Peyer's patch (tissue), 4 donors: ENCODE data around the gene GPR78. TPM values are rescaled to one million over a fixed set of nuclear protein-coding genes. Genes with fewer than 3 reads are reported as not detected.
"Not testable (repeated sequence)": the region's sequence is repeated elsewhere in the genome, so short reads cannot be mapped to it uniquely, and the experiment has no call there.

Source experiments
- DNase-seq, 3 donors: peaks; one replicate each; pipeline ENCODE4 v3.0.0-alpha.2; 2017 to 2019
- H3K27ac ChIP-seq, 4 donors: fragments of 200-600 bp; sonication (generic); one replicate each; pipeline ENCODE4 v1.5.1; 2016 to 2019
- H3K27me3 ChIP-seq, 2 donors: fragments of 200-600 bp; sonication (generic); one replicate each; pipeline ENCODE4 v1.5.1; 2019
- H3K36me3 ChIP-seq, 3 donors: fragments of 200-600 bp; sonication (generic); one replicate each; pipeline ENCODE4 v1.5.1; 2016 to 2019
- H3K4me1 ChIP-seq, 4 donors: fragments of 200-600 bp; sonication (generic); one replicate each; pipeline ENCODE4 v1.5.1; 2016 to 2019
- H3K4me3 ChIP-seq, 4 donors: fragments of 200-600 bp; sonication (generic); 1 replicate in 3 of 4; 2 replicates in 1 of 4; pipeline ENCODE4 v1.5.1; 2016 to 2019; ENCODE audit warnings: mild to moderate bottlenecking in 1 of 4
- H3K9me3 ChIP-seq, 4 donors: fragments of 200-600 bp; sonication (generic); one replicate each; pipeline ENCODE4 v1.5.1; 2016 to 2019; ENCODE audit warnings: mild to moderate bottlenecking in 1 of 4
- CTCF ChIP-seq, 6 experiments: fragments of 450-650 bp in 4 of 6; fragments of 200-600 bp in 2 of 6; sonication (generic) in 1 of 6; IDR thresholded peaks; one replicate each; pipeline ENCODE4 v1.5.1; 2017 to 2019; ENCODE audit warnings: antibody characterized with exemption in 6 of 6, mild to moderate bottlenecking in 3 of 6, moderate library complexity in 1 of 6
- POLR2A ChIP-seq, 2 donors: fragments of 450-650 bp; IDR thresholded peaks; one replicate each; pipeline ENCODE4 v1.5.1; 2017; ENCODE audit warnings: antibody characterized with exemption in 2 of 2, mild to moderate bottlenecking in 2 of 2, moderate library complexity in 2 of 2
- total RNA-seq, 4 donors: library from RNA; depleted of rRNA; stranded (reverse); fragments of >200 nt; gene quantifications; one replicate each; pipeline ENCODE4 v1.1.0, GENCODE V29; 2016

The GPR78 gene
- total RNA-seq, 4 donors from 2014 or later, result not detected

DNA sequence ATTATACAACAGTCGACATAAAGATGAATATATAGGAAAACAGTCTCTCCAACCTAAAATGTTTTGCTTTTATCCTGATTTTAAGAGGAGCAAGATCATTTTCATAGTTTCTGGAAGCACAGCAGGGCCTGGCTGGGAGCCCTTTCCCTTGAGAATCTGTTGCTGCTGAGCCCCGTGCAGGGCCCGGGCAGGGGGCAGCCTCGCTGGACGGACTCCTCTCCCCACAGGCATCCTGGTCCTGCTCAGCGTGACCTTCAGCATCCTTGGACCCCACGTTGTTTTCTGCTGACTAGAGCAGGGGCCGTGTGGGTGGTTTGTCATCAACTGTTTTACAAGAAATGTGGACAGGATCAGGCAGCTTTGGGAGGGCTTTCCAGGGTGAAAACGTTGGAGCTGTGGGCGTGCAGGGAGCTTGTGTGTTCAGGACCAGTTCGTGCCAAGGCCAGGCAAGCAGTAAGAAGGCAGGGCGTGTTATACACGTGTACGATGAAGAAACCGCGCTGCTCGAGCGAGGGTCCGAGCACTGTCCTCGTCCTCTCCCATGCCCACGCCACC lies 37.4 kb downstream of the GPR78 start:
- no peak for DNase-seq

DNA sequence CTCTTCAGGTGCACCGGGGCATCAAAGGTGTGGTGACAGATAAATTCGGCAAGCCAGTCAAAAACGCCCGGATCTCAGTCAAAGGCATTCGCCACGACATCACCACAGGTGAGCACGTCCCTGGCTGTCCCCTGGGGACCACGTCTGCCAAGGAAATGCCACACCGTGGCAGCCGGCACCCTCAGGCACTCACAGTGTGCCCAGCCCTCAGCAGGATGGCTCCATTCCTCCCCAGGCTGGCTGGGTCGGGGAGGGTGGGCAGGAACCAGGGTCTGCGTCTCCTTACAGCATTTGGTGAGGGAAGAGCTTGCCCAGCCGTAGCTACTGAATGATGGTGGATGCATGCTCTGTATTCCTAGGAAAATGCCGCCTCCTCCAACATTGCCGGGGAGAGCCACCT lies 38.2 kb downstream of the GPR78 start:
- TF ChIP-seq POLR2A (IDR thresholded peaks at IDR 0.05) (no peak), CTCF (IDR thresholded peaks at IDR 0.05) (no peak)
- Histone ChIP-seq H3K4me3 (no peak overlapping the region), H3K27ac (no peak overlapping the region), H3K4me1 (no peaks in the 10 kb centered on the region), H3K36me3 (no peaks in the 10 kb centered on the region), H3K27me3 (no peaks in the 10 kb centered on the region), H3K9me3 (no peaks in the 10 kb centered on the region)
- no peak for DNase-seq

More for the DNA sequence above, 37.4 kb downstream of the GPR78 start:
- no peaks in the 10 kb centered on the region for H3K9me3 ChIP-seq
- TF ChIP-seq CTCF (IDR thresholded peaks at IDR 0.05) (no peak), POLR2A (IDR thresholded peaks at IDR 0.05) (no peak)
- no peaks in the 10 kb centered on the region for H3K4me1 ChIP-seq
- no peaks in the 10 kb centered on the region for H3K36me3 ChIP-seq
- H3K27ac ChIP-seq, result no peak overlapping the region
- no peak overlapping the region for H3K4me3 ChIP-seq
- no peaks in the 10 kb centered on the region for H3K27me3 ChIP-seq

DNA sequence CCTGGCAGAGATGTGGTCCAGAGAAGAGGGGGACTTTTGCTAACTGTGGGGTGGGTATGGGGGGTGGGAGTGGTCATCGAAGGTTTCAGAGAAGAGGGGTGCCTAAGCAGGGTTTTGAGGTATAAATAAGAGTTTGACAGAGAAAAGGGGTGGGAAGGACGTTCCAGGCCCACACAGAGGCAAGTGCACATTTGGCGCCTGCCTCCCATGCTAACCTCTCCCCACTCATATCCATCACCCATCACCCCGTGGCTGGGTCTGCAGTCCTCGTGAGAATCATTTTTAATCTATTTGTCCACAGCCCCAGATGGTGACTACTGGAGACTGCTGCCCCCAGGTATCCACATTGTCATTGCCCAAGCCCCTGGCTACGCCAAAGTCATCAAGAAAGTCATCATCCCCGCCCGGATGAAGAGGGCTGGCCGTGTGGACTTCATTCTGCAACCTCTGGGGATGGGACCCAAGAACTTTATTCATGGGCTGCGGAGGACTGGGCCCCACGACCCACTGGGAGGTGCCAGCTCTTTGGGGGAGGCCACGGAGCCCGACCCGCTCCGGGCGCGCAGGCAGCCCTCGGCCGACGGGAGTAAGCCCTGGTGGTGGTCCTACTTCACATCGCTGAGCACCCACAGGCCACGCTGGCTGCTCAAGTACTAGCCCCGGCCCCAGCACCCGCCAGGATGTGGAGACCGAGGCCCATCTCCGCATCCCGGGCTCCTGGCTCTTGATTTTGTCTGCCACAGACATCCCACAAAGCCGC lies 38.9 kb downstream of the GPR78 start:
- no peaks in the 10 kb centered on the region for H3K9me3 ChIP-seq
- H3K27ac ChIP-seq, result no peak overlapping the region
- TF ChIP-seq POLR2A (IDR thresholded peaks at IDR 0.05) (no peak), CTCF (IDR thresholded peaks at IDR 0.05) (no peak)
- DNase-seq, result no peak
- H3K4me3 ChIP-seq, result no peak overlapping the region
- H3K36me3 ChIP-seq, result no peaks in the 10 kb centered on the region
- H3K4me1 ChIP-seq, result no peaks in the 10 kb centered on the region
- no peaks in the 10 kb centered on the region for H3K27me3 ChIP-seq

DNA sequence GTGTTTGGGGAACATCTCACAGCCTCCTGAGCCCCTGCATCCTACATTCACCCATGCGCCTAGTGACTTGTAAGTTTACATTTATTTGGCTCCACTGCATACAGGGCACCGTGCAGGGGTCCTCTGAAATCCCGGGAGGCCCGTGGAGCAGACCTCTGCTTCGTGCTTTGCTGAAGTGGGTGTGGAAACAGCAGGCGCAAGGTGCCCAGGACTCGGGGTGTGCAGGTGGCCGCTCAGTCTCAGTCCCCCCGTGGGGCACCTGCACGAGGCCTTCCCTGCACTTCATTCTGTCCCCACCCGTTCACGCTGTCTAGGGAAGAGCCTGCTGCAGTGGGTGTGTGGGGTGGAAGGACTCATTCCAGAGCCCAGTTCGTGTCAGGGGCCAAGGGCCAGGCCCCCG lies 40.9 kb downstream of the GPR78 start:
- H3K4me1 ChIP-seq, H3K27ac ChIP-seq, H3K27me3 ChIP-seq, H3K4me3 ChIP-seq, DNase-seq, H3K9me3 ChIP-seq, H3K36me3 ChIP-seq: not testable (repeated sequence)

GRCh38 chr4:8624601-8625272 lies 44.5 kb downstream of the GPR78 start:
- not testable (repeated sequence) for H3K4me3 ChIP-seq, H3K4me1 ChIP-seq, H3K36me3 ChIP-seq, H3K27ac ChIP-seq, H3K9me3 ChIP-seq, H3K27me3 ChIP-seq, DNase-seq

DNA sequence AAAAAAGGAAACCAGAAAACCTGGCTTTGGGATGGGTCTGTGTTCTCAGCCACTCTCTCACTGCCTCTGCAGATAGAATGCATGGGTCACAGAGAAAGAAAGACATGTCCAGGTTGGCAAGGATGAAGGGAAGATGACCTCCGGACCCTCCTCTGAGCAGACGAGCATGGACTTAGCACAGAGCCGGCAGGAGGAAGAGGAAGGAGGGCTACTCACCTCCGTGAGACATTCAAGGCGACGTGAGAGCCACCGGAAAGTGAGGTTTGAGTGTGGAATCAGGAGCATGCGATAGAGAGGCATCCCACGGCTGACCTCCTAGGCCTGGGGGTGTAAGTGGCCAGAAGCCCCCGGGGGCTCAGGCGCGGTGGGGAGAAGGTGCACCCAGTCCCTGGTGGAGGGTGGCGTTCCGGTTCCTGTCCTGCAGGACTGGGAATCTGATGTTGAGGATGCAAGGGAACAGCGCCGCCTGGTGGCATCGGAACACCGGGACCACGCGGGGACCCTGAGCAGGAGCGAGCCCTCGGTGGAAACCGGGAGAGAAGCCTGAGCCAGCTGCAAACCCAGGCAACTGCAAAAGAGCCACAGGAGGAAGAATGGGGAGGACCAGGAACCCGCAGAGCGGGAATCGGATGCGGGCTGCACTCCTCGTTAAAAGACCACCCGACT lies 50.2 kb downstream of the GPR78 start:
- H3K27me3 ChIP-seq, H3K9me3 ChIP-seq, H3K36me3 ChIP-seq, H3K4me3 ChIP-seq, H3K4me1 ChIP-seq, H3K27ac ChIP-seq, DNase-seq: not testable (repeated sequence)

DNA sequence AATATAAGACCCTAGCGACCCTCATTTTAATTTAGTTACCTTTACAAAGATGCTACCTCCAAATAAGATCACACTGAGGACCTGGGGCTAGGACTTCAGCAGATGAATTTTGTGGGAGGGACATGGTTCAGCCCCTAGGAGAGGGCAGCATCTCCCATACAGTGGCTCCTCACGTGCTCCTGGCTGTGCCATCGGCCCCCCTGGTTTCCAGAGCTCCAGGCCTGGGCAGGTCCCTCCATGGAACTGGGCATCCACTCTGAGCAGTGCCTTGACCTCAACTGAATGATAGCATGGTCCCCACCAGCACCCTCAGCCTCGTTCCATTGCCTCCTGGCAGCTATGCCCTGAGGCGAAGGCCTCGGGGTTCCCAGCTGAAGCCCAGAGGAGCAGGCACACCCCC lies 51.7 kb downstream of the GPR78 start:
- not testable (repeated sequence) for H3K9me3 ChIP-seq, H3K27ac ChIP-seq, H3K4me3 ChIP-seq, DNase-seq, H3K36me3 ChIP-seq, H3K4me1 ChIP-seq, H3K27me3 ChIP-seq

- not testable (repeated sequence) for DNase-seq, H3K27me3 ChIP-seq, H3K4me1 ChIP-seq, H3K9me3 ChIP-seq, H3K36me3 ChIP-seq, H3K27ac ChIP-seq, H3K4me3 ChIP-seq
Observed at GRCh38 chr4:8634773-8635172, 54.6 kb downstream of the GPR78 start.

DNA sequence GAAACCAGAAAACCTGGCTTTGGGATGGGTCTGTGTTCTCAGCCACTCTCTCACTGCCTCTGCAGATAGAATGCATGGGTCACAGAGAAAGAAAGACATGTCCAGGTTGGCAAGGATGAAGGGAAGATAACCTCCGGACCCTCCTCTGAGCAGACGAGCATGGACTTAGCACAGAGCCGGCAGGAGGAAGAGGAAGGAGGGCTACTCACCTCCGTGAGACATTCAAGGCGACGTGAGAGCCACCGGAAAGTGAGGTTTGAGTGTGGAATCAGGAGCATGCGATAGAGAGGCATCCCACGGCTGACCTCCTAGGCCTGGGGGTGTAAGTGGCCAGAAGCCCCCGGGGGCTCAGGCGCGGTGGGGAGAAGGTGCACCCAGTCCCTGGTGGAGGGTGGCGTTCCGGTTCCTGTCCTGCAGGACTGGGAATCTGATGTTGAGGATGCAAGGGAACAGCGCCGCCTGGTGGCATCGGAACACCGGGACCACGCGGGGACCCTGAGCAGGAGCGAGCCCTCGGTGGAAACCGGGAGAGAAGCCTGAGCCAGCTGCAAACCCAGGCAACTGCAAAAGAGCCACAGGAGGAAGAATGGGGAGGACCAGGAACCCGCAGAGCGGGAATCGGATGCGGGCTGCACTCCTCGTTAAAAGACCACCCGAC lies 55.8 kb downstream of the GPR78 start:
- not testable (repeated sequence) for H3K4me3 ChIP-seq, H3K9me3 ChIP-seq, H3K27ac ChIP-seq, DNase-seq, H3K4me1 ChIP-seq, H3K27me3 ChIP-seq, H3K36me3 ChIP-seq
